Measurements from ENCODE around the gene XYLB. TPM values are rescaled to one million over a fixed set of nuclear protein-coding genes. Genes with fewer than 3 reads are reported as not detected.
A peak's percentile ranks its signal among the peaks of the same experiment; 100 is the strongest.

XYLB gene
- total RNA-seq, 2 experiments from 2014 or later = 2.5 to 2.8 TPM

- no peak for DNase-seq
- no peak overlapping the region for H3K4me3 Mint-ChIP-seq
- peaks cover 16% of the 10 kb centered on the region for H3K36me3 Mint-ChIP-seq (ENCODE audit: low read depth)
- CTCF ChIA-PET = interaction anchor here (0.6 kb wide), 1 partner anchor 71 kb away, joined by 3 read pairs; no protein-coding TSS in a partner anchor
- intact Hi-C loops (cut with micrococcal nuclease) = no loop called here
- no peaks in the 10 kb centered on the region for H3K27me3 Mint-ChIP-seq (ENCODE audit: low read depth)
- peaks cover 19% of the 10 kb centered on the region for H3K4me1 Mint-ChIP-seq (ENCODE audit: low read depth)
- no peak overlapping the region for H3K27ac Mint-ChIP-seq
- peaks cover 2% of the 10 kb centered on the region for H3K9me3 Mint-ChIP-seq
These were observed 23.6 kb downstream of the XYLB start for GRCh38 chr3:38370149-38370548.

GRCh38 chr3:38370861-38371260 lies 24.3 kb downstream of the XYLB start:
- Mint-ChIP-seq H3K27ac (no peak overlapping the region), H3K36me3 (ENCODE audit: low read depth) (peaks cover 16% of the 10 kb centered on the region), H3K4me1 (ENCODE audit: low read depth) (peaks cover 19% of the 10 kb centered on the region), H3K9me3 (peaks cover 2% of the 10 kb centered on the region), H3K27me3 (ENCODE audit: low read depth) (no peaks in the 10 kb centered on the region), H3K4me3 (no peak overlapping the region)
- CTCF ChIA-PET = interaction anchor here (0.6 to 0.7 kb wide), 2 partner anchors 14 to 71 kb away, joined by 3 read pairs; no protein-coding TSS in a partner anchor
- intact Hi-C loops (cut with micrococcal nuclease) = no loop called here
- no peak for DNase-seq

GRCh38 chr3:38371541-38372213 lies 25.1 kb downstream of the XYLB start:
- no peak for DNase-seq
- Mint-ChIP-seq H3K4me3 (no peak overlapping the region), H3K27me3 (ENCODE audit: low read depth) (no peaks in the 10 kb centered on the region), H3K36me3 (ENCODE audit: low read depth) (peaks cover 16% of the 10 kb centered on the region), H3K27ac (no peak overlapping the region), H3K4me1 (ENCODE audit: low read depth) (peaks cover 19% of the 10 kb centered on the region), H3K9me3 (peaks cover 2% of the 10 kb centered on the region)
- intact Hi-C loops (cut with micrococcal nuclease) = no loop called here
- CTCF ChIA-PET = interaction anchor here (0.7 kb wide), 1 partner anchor 13 kb away, joined by 3 read pairs; no protein-coding TSS in a partner anchor

- DNase-seq = no peak
- CTCF ChIA-PET = no interaction called here
- Mint-ChIP-seq H3K27ac (no peak overlapping the region), H3K4me1 (ENCODE audit: low read depth) (peaks cover 19% of the 10 kb centered on the region), H3K9me3 (peaks cover 2% of the 10 kb centered on the region), H3K4me3 (no peak overlapping the region), H3K27me3 (ENCODE audit: low read depth) (no peaks in the 10 kb centered on the region), H3K36me3 (ENCODE audit: low read depth) (peaks cover 21% of the 10 kb centered on the region)
- intact Hi-C loops (cut with micrococcal nuclease) = no loop called here
These were observed 25.6 kb downstream of the XYLB start for GRCh38 chr3:38372214-38372601.

- H3K4me3 Mint-ChIP-seq = no peak overlapping the region
- DNase-seq = peak; percentile 49
- H3K27ac Mint-ChIP-seq = no peak overlapping the region
- no peaks in the 10 kb centered on the region for H3K27me3 Mint-ChIP-seq (ENCODE audit: low read depth)
- CTCF ChIA-PET = interaction anchor here (0.7 kb wide), 1 partner anchor 27 kb away, joined by 3 read pairs; the partner anchor contains the start of gene XYLB
- intact Hi-C loops (cut with micrococcal nuclease) = no loop called here
- H3K9me3 Mint-ChIP-seq = no peaks in the 10 kb centered on the region
- peaks cover 23% of the 10 kb centered on the region for H3K36me3 Mint-ChIP-seq (ENCODE audit: low read depth)
- H3K4me1 Mint-ChIP-seq (ENCODE audit: low read depth) = peaks cover 19% of the 10 kb centered on the region
These were observed 27.6 kb downstream of the XYLB start for GRCh38 chr3:38374221-38374620.

GRCh38 chr3:38375072-38375471 lies 28.5 kb downstream of the XYLB start:
- CTCF ChIA-PET = no interaction called here
- DNase-seq = no peak
- H3K9me3 Mint-ChIP-seq = no peaks in the 10 kb centered on the region
- peaks cover 32% of the 10 kb centered on the region for H3K36me3 Mint-ChIP-seq (ENCODE audit: low read depth)
- peaks cover 19% of the 10 kb centered on the region for H3K4me1 Mint-ChIP-seq (ENCODE audit: low read depth)
- H3K27me3 Mint-ChIP-seq (ENCODE audit: low read depth) = no peaks in the 10 kb centered on the region
- intact Hi-C loops (cut with micrococcal nuclease) = no loop called here
- no peak overlapping the region for H3K27ac Mint-ChIP-seq
- no peak overlapping the region for H3K4me3 Mint-ChIP-seq

- CTCF ChIA-PET = no interaction called here
- Mint-ChIP-seq H3K4me3 (no peak overlapping the region), H3K36me3 (ENCODE audit: low read depth) (peaks cover 34% of the 10 kb centered on the region), H3K9me3 (no peaks in the 10 kb centered on the region), H3K27me3 (ENCODE audit: low read depth) (no peaks in the 10 kb centered on the region), H3K4me1 (ENCODE audit: low read depth) (peaks cover 19% of the 10 kb centered on the region), H3K27ac (no peak overlapping the region)
- intact Hi-C loops (cut with micrococcal nuclease) = no loop called here
- DNase-seq = no peak
These were observed 29.0 kb downstream of the XYLB start for GRCh38 chr3:38375488-38376097.

- no peak overlapping the region for H3K4me3 Mint-ChIP-seq
- H3K27ac Mint-ChIP-seq = no peak overlapping the region
- CTCF ChIA-PET = interaction anchor here (0.9 kb wide), 1 partner anchor 102 kb away, joined by 3 read pairs; no protein-coding TSS in a partner anchor
- peaks cover 5% of the 10 kb centered on the region for H3K9me3 Mint-ChIP-seq
- intact Hi-C loops (cut with micrococcal nuclease) = no loop called here
- no peak for DNase-seq
- peaks cover 39% of the 10 kb centered on the region for H3K36me3 Mint-ChIP-seq (ENCODE audit: low read depth)
- peaks cover 19% of the 10 kb centered on the region for H3K4me1 Mint-ChIP-seq (ENCODE audit: low read depth)
- no peaks in the 10 kb centered on the region for H3K27me3 Mint-ChIP-seq (ENCODE audit: low read depth)
These were observed 29.7 kb downstream of the XYLB start for GRCh38 chr3:38376098-38376816.

- Mint-ChIP-seq H3K36me3 (ENCODE audit: low read depth) (peaks cover 46% of the 10 kb centered on the region), H3K9me3 (peaks cover 8% of the 10 kb centered on the region), H3K4me1 (ENCODE audit: low read depth) (peaks cover 9% of the 10 kb centered on the region), H3K27ac (no peak overlapping the region), H3K4me3 (no peak overlapping the region), H3K27me3 (ENCODE audit: low read depth) (no peaks in the 10 kb centered on the region)
- no peak for DNase-seq
- CTCF ChIA-PET = interaction anchor here (1.0 to 1.1 kb wide), 2 partner anchors 18 to 33 kb away, joined by 3 read pairs; no protein-coding TSS in a partner anchor
- intact Hi-C loops (cut with micrococcal nuclease) = no loop called here
These were observed 32.7 kb downstream of the XYLB start for GRCh38 chr3:38379201-38379770.

- Mint-ChIP-seq H3K9me3 (peaks cover 16% of the 10 kb centered on the region), H3K27ac (no peak overlapping the region), H3K27me3 (ENCODE audit: low read depth) (no peaks in the 10 kb centered on the region), H3K4me3 (no peak overlapping the region), H3K36me3 (ENCODE audit: low read depth) (peaks cover 51% of the 10 kb centered on the region), H3K4me1 (ENCODE audit: low read depth) (no peaks in the 10 kb centered on the region)
- no peak for DNase-seq
- intact Hi-C loops (cut with micrococcal nuclease) = no loop called here
- CTCF ChIA-PET = no interaction called here
These were observed 36.0 kb downstream of the XYLB start for GRCh38 chr3:38382506-38383080.

GRCh38 chr3:38383156-38383875 lies 36.7 kb downstream of the XYLB start:
- intact Hi-C loops (cut with micrococcal nuclease) = no loop called here
- Mint-ChIP-seq H3K4me1 (ENCODE audit: low read depth) (no peaks in the 10 kb centered on the region), H3K9me3 (peaks cover 18% of the 10 kb centered on the region), H3K4me3 (no peak overlapping the region), H3K27ac (no peak overlapping the region), H3K27me3 (ENCODE audit: low read depth) (no peaks in the 10 kb centered on the region), H3K36me3 (ENCODE audit: low read depth) (peaks cover 50% of the 10 kb centered on the region)
- CTCF ChIA-PET = no interaction called here
- no peak for DNase-seq
